ENCODE measurements around the gene ZNF628.

The ZNF628 gene

GRCh38 chr19:55481148-55481793 lies 4.9 kb downstream of the ZNF628 start:
- Histone ChIP-seq H3K27ac (ENCODE audit: low read depth, low read length) (no peak overlapping the region), H3K36me3 (ENCODE audit: control insufficient read depth, insufficient read depth, low read length) (peaks cover 4% of the 10 kb centered on the region; the same call in 1 of the 2 replicates), H3K9ac (ENCODE audit: low read depth, low read length) (no peak overlapping the region), H3K4me3 (ENCODE audit: low read depth, low read length) (no peak overlapping the region), H3K4me1 (ENCODE audit: control insufficient read depth, insufficient read depth, low read length) (peaks cover 18% of the 10 kb centered on the region; the same call in 1 of the 2 replicates), H3K27me3 (ENCODE audit: control insufficient read depth, insufficient read depth, low read length) (no peaks in the 10 kb centered on the region), H3K9me3 (ENCODE audit: control insufficient read depth, insufficient read depth, low read length) (no peaks in the 10 kb centered on the region)

GRCh38 chr19:55481794-55482155 lies 5.4 kb downstream of the ZNF628 start:
- H3K4me3 ChIP-seq (ENCODE audit: low read depth, low read length): no peak overlapping the region
- H3K27ac ChIP-seq (ENCODE audit: low read depth, low read length): no peak overlapping the region
- H3K36me3 ChIP-seq (ENCODE audit: control insufficient read depth, insufficient read depth, low read length): peaks cover 4% of the 10 kb centered on the region; the same call in 1 of the 2 replicates
- no peak overlapping the region for H3K9ac ChIP-seq (ENCODE audit: low read depth, low read length)
- no peaks in the 10 kb centered on the region for H3K27me3 ChIP-seq (ENCODE audit: control insufficient read depth, insufficient read depth, low read length)
- no peaks in the 10 kb centered on the region for H3K9me3 ChIP-seq (ENCODE audit: control insufficient read depth, insufficient read depth, low read length)
- H3K4me1 ChIP-seq (ENCODE audit: control insufficient read depth, insufficient read depth, low read length): peaks cover 19% of the 10 kb centered on the region

- Histone ChIP-seq H3K27ac (ENCODE audit: low read depth, low read length) (no peak overlapping the region), H3K9ac (ENCODE audit: low read depth, low read length) (no peak overlapping the region), H3K4me3 (ENCODE audit: low read depth, low read length) (no peak overlapping the region), H3K9me3 (ENCODE audit: control insufficient read depth, insufficient read depth, low read length) (no peaks in the 10 kb centered on the region), H3K27me3 (ENCODE audit: control insufficient read depth, insufficient read depth, low read length) (no peaks in the 10 kb centered on the region), H3K36me3 (ENCODE audit: control insufficient read depth, insufficient read depth, low read length) (peaks cover 4% of the 10 kb centered on the region; the same call in 1 of the 2 replicates), H3K4me1 (ENCODE audit: control insufficient read depth, insufficient read depth, low read length) (peaks cover 25% of the 10 kb centered on the region)
These were observed 5.9 kb downstream of the ZNF628 start for GRCh38 chr19:55482156-55482961.

GRCh38 chr19:55482967-55483705 lies 6.7 kb downstream of the ZNF628 start:
- no peaks in the 10 kb centered on the region for H3K27me3 ChIP-seq (ENCODE audit: control insufficient read depth, insufficient read depth, low read length)
- peaks cover 30% of the 10 kb centered on the region for H3K4me1 ChIP-seq (ENCODE audit: control insufficient read depth, insufficient read depth, low read length)
- H3K9ac ChIP-seq (ENCODE audit: low read depth, low read length): no peak overlapping the region
- H3K4me3 ChIP-seq (ENCODE audit: low read depth, low read length): no peak overlapping the region
- peaks cover 4% of the 10 kb centered on the region; the same call in 1 of the 2 replicates for H3K36me3 ChIP-seq (ENCODE audit: control insufficient read depth, insufficient read depth, low read length)
- no peak overlapping the region for H3K27ac ChIP-seq (ENCODE audit: low read depth, low read length)
- H3K9me3 ChIP-seq (ENCODE audit: control insufficient read depth, insufficient read depth, low read length): no peaks in the 10 kb centered on the region

- H3K9ac ChIP-seq (ENCODE audit: low read depth, low read length): no peak overlapping the region
- H3K36me3 ChIP-seq (ENCODE audit: control insufficient read depth, insufficient read depth, low read length): peaks cover 4% of the 10 kb centered on the region; the same call in 1 of the 2 replicates
- peak overlapping the region; percentile 89 for H3K4me3 ChIP-seq (ENCODE audit: low read depth, low read length)
- H3K9me3 ChIP-seq (ENCODE audit: control insufficient read depth, insufficient read depth, low read length): no peaks in the 10 kb centered on the region
- no peaks in the 10 kb centered on the region for H3K27me3 ChIP-seq (ENCODE audit: control insufficient read depth, insufficient read depth, low read length)
- H3K27ac ChIP-seq (ENCODE audit: low read depth, low read length): peak overlapping the region; percentile 74
- peaks cover 34% of the 10 kb centered on the region for H3K4me1 ChIP-seq (ENCODE audit: control insufficient read depth, insufficient read depth, low read length)
These were observed 7.5 kb downstream of the ZNF628 start for GRCh38 chr19:55483706-55484592.

- H3K4me1 ChIP-seq (ENCODE audit: control insufficient read depth, insufficient read depth, low read length): peaks cover 42% of the 10 kb centered on the region
- peak within 1 kb of the TSS; percentile 89 for H3K4me3 ChIP-seq (ENCODE audit: low read depth, low read length)
- peak within 1 kb of the TSS; percentile 74 for H3K27ac ChIP-seq (ENCODE audit: low read depth, low read length)
- peaks cover 4% of the 10 kb centered on the region; the same call in 1 of the 2 replicates for H3K36me3 ChIP-seq (ENCODE audit: control insufficient read depth, insufficient read depth, low read length)
- no peaks in the 10 kb centered on the region for H3K27me3 ChIP-seq (ENCODE audit: control insufficient read depth, insufficient read depth, low read length)
- no peaks in the 10 kb centered on the region for H3K9me3 ChIP-seq (ENCODE audit: control insufficient read depth, insufficient read depth, low read length)
- H3K9ac ChIP-seq (ENCODE audit: low read depth, low read length): peak within 1 kb of the TSS; percentile 66
These were observed 8.4 kb downstream of the ZNF628 start, which contains the start of gene NAT14 for GRCh38 chr19:55484593-55485438. NAT14 (plus strand) TSS chr19:55485188; CDS start chr19:55485709, 521 bp downstream.

- H3K27me3 ChIP-seq (ENCODE audit: control insufficient read depth, insufficient read depth, low read length): no peaks in the 10 kb centered on the region
- peak overlapping the region; percentile 66 for H3K9ac ChIP-seq (ENCODE audit: low read depth, low read length)
- H3K4me1 ChIP-seq (ENCODE audit: control insufficient read depth, insufficient read depth, low read length): peaks cover 42% of the 10 kb centered on the region
- H3K27ac ChIP-seq (ENCODE audit: low read depth, low read length): peak overlapping the region; percentile 74
- peak overlapping the region; percentile 89 for H3K4me3 ChIP-seq (ENCODE audit: low read depth, low read length)
- H3K36me3 ChIP-seq (ENCODE audit: control insufficient read depth, insufficient read depth, low read length): peaks cover 4% of the 10 kb centered on the region; the same call in 1 of the 2 replicates
- H3K9me3 ChIP-seq (ENCODE audit: control insufficient read depth, insufficient read depth, low read length): no peaks in the 10 kb centered on the region
These were observed 9.1 kb downstream of the ZNF628 start for GRCh38 chr19:55485439-55486011.

GRCh38 chr19:55486043-55486970 lies 9.9 kb downstream of the ZNF628 start:
- Histone ChIP-seq H3K4me3 (ENCODE audit: low read depth, low read length) (peak overlapping the region; percentile 89; the same call in 1 of the 2 replicates), H3K27ac (ENCODE audit: low read depth, low read length) (peak overlapping the region; percentile 75), H3K9ac (ENCODE audit: low read depth, low read length) (no peak overlapping the region; the same call in 1 of the 2 replicates), H3K4me1 (ENCODE audit: control insufficient read depth, insufficient read depth, low read length) (peaks cover 41% of the 10 kb centered on the region), H3K36me3 (ENCODE audit: control insufficient read depth, insufficient read depth, low read length) (peaks cover 4% of the 10 kb centered on the region; the same call in 1 of the 2 replicates), H3K27me3 (ENCODE audit: control insufficient read depth, insufficient read depth, low read length) (no peaks in the 10 kb centered on the region), H3K9me3 (ENCODE audit: control insufficient read depth, insufficient read depth, low read length) (no peaks in the 10 kb centered on the region)

Measured in HUES48 (cell line).